Stimulated activated naive CD4-positive, alpha-beta T cell (primary cell): ENCODE measurements around the gene RBMS1.
"Not testable (repeated sequence)": the region's sequence is repeated elsewhere in the genome, so short reads cannot be mapped to it uniquely, and the experiment has no call there.

ENCODE experiments used
- DNase-seq, 6 experiments: peaks; one replicate each; lab custom pipeline; 2025; lab: John Stamatoyannopoulos, UW

RBMS1 gene

DNA sequence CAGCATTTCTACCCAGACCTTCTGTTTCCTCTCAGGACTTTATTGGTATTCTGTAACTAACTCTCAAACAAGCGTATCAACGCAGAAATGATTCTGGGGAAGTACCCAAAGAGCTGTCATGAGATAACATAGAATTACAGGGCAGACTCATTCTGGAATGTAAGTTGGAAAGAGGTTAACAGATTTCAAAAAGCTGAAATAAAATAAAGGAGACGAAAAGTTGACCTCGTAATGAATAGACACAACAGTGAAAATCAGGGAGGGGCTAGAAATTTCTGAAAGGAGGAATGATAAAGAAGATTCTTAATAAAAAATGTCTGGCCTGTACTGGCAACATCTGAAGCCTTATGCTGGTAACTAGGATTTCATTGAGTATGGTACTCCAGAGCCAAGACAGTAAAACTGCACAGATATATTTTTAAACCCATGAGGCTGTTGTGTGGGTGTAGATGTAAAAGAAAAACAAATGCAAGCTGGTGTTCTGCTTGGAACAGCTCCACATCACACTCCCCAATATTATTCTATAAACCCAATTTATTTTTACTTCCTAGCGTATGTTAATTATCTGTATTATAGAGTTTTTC, 23.9 kb downstream of the RBMS1 start:
- DNase-seq: peak in 1 of 6 experiments; percentile 13

DNA sequence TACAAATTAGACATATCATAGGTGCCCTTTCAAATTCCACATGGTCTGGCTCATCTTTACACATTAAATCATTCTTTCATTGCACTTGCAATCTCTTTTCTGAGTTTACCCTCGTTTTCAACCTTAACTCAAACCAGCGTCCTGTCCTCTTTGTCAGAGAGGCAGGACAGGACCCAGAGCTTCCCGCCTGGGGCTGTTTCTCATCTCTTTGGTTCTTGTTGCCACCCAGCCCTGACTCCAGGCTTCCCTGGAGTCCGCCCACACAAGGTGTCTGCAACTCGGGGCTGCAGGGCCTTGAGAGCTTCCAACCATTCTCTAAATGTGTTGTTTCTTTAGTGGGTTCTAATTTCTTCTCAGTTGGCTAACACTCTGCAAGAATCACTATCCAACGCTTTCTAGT, 24.4 kb downstream of the RBMS1 start:
- DNase-seq: no peak

DNA sequence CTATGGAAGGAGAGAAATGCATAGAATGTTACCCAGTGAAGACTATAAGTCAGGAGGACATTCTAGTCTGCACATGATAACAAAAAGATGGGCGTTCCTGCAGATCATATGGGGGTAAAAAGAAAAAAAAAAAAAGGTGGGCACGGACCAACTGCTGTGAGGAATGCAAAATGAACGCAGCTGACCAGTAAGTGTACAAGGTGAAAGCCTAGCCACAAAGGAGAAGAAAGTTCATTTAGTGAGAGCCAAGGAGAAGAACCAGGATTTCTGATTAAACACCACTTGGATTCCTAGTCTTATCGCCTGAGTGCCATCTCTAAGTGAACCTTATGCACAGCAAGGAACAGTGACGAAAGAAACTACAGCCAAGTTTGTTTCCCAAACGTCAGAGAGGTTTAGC, 26.5 kb downstream of the RBMS1 start:
- DNase-seq: no peak

DNA sequence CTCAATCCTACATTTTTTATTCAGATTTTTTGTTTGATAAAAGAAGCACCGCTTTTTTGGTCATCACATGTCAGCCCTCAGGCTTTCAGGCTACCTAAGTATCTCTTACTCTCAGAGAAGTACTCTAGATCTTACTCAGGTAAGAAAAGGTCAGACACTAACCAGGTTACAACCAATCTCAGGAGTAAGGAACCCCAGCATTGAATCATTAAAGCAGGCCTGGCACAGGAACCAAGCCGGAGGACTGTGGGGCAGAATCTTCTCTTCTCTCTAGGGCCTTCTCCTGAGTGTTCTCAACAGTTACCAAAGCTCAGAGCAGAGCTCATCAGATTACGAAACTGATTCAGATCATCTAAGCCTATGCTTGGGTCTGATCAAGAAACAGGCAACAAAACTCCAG, 28.2 kb downstream of the RBMS1 start:
- DNase-seq: peak in 2 of 6 experiments; percentile 11 to 23

DNA sequence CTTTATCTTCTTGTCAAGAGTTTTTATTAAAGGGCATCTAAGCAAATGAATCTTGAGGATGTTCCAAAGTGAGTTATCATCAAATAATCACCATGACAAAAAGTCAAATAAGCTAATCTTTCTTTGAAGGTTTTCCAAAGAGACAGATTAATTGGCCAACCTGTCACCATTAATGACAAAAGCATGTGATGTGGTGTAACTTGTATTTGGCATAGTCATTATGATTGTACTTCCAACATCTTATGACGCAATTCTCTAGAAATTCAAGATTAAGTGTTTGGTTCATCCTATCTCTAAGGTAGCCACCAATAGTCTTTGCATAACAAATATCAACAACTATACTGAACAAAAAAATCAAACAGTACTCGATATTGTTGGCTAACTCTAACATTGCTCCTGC, 28.6 kb downstream of the RBMS1 start:
- no peak for DNase-seq

DNA sequence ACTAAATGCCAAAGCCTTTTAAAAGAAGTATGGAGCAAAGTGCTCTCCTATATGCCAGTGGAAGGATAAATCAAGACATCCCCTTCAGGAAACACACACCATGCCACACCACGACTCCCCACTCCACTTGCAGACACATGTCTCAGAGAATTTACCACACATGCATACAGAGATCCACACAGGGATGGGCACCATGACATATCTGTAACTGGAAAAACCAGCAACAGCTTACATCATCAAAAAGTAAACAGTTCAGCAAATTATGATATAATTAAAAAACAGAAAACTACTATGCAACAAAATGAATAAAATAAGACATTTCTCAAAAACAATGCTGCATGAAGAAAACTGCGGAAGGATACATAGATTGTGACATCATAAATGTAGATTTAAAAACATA, 29.6 kb downstream of the RBMS1 start:
- no peak for DNase-seq

DNA sequence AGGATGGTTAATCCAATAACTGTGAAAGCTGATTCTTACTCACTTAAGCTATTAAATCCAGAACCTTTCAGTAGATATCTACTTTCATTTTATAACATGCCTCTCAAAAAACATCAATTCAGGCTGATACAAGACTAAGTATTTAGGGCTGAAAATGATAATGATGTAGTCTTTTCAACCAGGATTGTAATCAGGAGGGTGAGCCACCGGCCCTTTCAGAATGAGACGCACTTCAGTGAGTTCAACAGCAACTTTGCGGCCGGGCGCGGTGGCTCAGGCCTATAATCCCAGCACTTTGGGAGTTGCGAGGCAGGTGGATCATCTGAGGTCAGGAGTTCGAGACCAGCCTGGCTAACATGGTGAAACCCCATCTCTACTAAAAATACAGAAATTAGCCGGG, 30.4 kb downstream of the RBMS1 start:
- DNase-seq: no peak

DNA sequence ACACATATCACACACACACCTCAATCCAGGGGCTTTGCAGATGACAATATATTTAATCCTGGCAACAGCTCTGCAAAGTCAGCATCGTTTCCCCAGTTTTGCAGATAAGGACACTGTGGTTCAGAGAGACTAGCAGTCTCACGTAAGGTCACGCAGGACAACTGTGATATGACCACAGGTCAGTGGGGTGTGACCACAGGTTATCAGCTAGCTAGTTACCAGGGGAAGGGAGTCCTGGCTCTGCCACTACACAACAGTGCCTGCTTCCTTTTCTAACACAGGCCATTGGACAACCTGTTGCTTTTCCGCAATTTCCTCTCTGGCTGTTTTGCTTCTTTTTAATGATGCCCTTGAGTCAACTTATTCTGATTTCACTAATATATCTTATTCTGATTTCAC, 33.3 kb downstream of the RBMS1 start:
- DNase-seq: no peak

DNA sequence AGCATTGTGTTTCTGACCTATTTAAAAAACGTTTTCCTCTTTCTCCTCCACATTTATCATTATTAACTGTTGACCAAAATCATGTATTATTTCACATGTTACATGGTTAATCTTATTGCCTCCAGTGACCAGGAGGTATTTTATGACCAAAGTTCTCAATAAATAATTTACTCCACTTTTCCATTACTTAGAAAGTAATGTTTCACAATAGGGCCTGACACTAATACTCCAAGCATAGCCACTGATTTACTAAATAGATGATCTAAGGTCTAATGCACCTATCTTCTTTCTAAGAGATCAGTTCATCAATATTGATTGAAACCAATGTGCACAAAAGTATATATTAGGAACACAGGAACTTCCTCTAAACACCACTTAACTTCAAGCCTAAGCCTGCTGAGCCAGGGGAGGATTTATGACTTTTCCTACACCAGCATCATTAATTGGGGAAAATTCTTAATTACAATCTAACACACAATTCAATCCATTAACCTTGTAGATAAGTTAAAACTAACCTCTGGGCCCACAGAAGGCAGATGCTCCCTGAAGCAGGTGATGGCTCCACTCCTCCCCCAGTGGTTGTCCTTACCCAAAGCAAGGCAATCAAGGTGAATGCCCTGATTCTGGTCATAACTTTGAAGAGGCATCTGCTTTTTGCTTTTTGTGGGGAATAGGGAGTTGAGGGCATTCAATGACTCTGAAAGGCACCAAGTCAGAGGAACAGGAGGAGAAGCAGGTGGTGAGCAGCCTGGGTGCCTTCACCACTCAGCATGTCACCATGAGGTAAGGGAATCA, 33.9 kb downstream of the RBMS1 start:
- DNase-seq: peak in 1 of 6 experiments; percentile 14

DNA sequence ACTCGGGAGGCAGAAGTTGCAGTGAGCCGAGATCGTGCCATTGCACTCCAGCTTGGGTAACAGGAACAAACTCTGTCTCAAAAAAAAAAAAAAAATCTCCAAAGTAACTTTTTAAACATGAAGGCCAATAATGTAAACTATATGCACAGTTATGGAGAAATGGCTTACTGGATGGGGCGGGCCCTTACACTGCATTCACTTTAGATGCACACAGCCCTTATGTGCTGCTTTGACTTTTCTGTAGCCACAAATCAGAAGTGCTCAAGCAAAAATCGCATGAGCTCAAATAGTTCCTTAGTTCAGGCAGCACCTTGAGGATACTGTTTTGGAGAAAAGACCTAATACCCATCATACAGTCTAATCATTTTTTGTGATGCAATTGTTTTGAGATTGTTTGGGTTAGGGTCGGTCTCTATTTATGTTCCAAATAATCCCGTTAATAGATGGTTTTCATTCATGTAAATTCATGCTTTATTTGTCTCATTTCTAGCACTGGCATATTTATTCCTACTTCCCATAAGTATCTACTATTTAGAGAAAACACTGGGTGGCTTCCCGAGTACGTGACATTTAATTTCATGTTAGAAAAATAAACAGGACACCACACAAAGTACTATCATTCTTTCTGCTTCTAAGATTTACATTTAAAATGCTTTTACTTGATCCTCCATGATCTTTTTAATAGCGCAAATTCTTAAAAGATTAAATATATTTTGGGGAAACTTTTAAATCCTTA, 34.7 kb downstream of the RBMS1 start:
- no peak for DNase-seq

DNA sequence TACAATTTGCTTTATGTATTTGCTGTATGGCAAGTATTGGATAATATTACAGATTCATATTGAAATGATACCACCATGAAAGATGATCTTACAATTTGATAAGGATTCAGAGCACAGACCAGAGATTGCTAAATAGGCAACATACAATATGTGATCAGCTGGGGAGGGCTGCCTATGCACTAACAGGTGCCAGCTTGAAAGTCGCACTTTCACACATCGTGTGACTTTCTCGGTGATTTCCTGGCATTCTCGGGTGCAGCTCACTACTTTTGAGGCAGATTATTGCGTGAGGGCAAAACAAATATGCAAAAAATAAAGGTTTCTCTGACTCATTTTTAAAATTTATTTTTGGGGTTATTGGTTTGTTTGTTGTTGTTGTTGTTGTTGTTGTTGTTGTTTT, 36.0 kb downstream of the RBMS1 start:
- DNase-seq: no peak

DNA sequence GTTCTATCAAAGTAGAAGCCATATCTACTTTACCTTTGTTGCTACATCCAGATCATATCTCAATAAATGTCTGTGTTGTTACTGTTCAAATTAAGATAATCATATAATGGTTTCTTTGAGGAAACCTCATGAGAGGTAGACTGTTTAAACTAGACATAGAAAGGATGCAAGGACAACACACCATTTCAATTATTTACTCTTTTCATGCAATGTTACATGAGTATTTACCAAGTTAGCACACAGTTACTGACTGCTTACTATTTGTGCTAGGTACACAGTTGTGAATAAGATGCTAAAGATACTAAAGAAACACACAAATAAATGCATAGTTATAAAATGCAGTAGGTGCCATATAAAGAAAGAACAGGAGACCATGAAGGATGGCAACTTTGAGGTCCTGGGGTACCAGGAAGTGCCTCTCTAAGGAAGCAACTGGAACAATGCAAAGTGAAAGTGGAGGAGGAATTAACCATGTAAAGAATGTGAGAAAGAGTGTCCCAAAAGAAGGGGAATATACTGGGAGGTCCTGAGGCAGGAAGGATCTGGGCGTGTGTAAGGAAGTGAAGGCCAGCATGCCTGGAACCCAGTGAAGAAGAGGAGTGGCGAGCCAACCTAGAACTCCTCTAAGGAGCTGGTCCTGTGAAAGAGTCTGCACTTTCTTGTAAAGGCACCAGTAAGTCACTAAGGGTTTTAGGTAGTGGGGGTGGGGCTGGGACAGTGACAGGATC, 39.4 kb downstream of the RBMS1 start:
- DNase-seq: no peak

DNA sequence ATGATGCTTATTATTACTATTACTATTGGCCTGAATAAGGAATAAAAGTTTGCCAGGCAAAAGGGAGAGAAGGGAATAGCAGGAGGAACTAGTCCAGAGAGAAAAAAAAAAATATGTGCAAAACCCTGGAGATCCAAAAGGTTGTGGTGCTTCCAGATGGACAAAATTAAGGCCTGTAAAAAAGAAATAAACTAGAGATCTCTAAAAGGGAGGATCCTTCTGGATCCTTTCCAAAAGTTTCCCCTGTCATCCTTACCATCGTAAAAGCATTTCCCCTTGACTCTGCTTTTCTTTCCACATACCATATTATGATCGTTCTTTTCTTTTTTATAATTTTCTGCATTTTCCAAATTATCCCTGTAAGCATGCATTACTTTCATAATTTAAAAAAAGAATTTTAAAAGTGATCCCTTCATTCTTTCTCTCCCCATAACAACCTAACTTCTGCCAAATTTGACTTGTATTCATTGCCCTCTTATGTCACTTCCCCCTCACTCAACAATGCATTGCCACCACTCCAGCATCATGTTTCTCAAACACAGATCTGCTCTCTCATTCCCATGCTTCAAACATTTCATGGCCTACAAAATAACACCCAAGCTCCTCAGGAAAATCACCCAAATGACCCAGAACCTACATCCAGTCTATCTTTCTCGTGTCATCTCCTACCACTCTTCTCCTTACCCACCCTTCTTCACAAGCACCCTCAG, 40.3 kb downstream of the RBMS1 start:
- DNase-seq: no peak

DNA sequence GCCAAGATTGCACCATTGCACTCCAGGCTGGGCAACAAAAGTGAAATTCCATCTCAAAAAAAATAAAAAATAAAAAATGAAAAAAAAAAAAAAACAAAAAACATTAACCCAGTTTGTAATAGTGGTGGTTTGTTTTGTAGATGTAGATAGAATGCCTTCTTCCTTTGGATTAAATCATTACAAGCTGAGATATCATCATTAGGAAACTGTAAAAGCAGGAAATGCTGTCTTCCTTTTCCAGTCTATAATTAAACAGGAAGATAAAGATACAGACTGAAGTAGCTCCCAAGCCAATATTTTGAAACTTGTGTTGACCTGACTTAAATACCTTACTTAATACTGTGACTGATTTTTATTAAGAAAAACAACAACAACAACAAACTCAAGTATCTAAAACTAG, 43.1 kb downstream of the RBMS1 start:
- DNase-seq: no peak

DNA sequence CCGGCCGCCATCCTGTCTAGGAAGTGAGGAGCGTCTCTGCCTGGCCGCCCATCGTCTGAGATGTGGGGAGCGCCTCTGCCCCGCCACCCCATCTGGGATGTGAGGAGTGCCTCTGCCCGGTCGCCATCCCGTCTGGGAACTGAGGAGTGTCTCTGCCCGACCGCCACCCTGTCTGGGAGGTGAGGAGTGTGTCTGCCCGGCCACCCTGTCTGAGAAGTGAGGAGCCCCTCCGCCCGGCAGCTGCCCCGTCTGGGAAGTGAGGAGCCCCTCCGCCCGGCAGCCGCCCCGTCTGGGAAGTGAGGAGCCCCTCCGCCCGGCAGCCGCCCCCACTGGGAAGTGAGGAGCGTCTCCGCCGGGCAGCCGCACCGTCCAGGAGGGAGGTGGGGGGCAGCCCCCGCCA, 44.8 kb downstream of the RBMS1 start:
- not testable (repeated sequence) for DNase-seq

DNA sequence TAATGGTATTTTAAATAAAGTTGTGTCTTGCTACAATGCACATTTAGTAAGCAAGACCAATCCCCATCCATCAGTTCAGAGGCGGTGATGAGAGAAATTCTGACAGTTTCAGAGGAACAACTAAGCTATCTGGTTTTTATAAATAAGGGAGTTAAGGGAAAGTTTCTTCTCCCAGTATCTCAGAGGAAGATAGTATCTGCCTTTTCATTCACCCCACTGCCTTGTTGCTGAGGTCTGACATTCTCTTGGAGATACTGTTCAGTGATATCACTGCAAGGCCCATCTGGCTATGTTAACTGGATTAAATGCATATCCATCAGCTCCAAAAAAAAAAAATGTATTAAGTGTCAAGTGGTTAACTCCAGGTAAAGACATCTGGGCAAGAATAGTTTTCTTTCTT, 47.9 kb downstream of the RBMS1 start:
- no peak for DNase-seq

DNA sequence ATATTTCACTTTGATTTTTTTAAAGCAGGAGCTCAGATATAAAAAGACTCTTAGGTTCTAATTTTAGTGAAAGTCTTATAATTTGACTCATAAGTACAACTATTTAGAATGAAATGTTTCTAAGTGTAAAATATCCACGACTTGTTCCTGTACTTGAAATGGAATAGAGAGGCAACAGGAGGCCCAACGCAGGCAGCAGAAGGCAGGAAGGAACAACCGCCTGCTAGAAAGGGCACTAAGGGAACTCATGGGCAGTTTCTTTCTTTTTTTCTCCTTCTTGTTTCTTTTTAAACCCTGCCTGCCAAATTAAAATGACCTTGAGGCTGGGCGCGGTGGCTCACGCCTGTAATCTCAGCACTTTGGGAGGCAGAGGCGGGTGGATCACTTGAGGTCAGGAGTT, 51.0 kb downstream of the RBMS1 start:
- DNase-seq: no peak

DNA sequence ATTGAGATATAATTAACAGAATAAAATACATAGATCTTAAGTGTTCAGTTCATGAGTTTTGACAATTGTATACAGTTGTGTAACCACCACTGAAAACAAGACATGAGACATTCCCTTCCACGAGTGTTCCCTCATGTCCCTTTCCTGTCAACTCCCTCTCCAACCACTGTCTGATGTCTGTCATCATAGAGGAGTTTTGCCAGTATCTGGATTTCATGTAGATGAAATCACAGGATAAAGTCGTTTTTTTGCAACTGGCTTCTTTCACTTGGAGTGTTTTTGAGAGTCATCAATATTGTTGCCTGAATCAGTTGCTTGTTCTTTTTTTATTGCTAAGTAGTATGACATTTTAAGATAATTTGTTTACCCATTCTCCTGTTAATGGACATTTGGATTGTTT, 52.7 kb downstream of the RBMS1 start:
- no peak for DNase-seq

DNA sequence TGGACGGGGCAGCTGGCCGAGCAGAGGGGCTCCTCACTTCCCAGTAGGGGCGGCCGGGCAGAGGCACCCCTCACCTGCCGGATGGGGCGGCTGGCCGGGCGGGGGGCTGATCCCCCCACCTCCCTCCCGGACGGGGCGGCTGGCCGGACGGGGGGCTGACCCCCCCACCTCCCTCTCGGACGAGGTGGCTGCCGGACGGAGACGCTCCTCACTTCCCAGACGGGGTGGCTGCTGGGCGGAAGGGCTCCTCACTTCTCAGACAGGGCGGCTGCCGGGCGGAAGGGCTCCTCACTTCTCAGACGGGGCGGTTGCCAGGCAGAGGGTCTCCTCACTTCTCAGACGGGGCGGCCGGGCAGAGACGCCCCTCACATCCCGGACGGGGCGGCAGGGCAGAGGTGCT, 54.6 kb downstream of the RBMS1 start:
- DNase-seq: not testable (repeated sequence)

DNA sequence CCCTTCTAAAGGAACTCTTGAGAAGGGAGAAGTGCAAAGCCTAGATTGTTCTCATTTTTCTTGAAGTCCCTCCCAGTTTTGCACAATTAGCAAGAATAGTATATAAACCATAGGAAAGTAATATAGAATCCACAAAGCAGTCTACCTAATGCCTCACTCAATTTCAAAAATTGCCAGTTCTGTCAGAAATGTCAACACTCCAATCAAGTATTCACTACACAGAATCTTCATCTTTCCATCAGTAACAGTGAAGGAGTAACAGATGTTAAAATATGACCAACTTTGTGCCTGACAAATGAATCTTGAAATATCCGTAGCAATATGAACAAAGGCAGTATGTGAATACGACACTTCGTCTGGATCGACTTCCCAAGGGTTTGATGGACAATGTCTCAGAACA, 56.3 kb downstream of the RBMS1 start:
- DNase-seq: no peak

DNA sequence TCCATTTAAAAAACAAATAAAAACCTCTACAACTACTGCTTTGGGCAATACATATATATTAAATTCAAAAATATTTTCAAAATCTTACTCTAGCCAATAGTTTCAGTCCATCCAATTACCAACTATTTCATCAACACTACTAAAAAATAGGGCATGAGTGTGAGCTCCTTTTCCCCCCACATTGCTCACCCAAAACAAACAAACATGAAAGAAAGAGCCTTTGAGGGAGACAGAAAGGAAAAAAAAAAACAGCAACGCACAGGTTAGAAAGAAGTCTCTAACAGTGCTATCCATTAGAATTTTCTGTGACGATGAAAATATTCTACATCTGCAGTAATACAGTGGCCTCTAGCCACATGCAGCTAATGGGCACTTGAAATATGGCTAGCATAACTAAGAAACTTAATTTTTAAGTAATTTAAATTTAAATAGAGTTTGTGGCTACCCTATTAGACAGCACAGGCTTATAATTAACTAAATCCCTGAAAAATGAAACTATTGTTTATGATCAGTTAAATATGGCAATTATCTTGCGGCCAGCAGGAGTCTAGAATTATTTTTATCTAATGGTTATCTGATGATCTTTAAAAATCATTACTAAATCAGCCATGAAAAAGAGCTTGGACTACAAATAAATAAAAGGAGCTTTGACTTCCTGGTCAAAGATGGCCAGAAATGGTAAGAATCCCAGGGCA, 59.2 kb downstream of the RBMS1 start:
- DNase-seq: no peak
